ENCODE results near the gene FAM168A.

Gene FAM168A

GRCh38 chr11:73416786-73417185 is 181.1 kb downstream of the FAM168A start:
- DNase-seq, result no peak

- DNase-seq, result no peak
Measured at GRCh38 chr11:73415854-73416615, 181.9 kb downstream of the FAM168A start.

- peak; percentile 78 for DNase-seq
Measured at GRCh38 chr11:73414977-73415651, 182.8 kb downstream of the FAM168A start.

- DNase-seq, result no peak
Measured at GRCh38 chr11:73413256-73413655, 184.7 kb downstream of the FAM168A start.

GRCh38 chr11:73412308-73412707 is 185.6 kb downstream of the FAM168A start:
- DNase-seq, result no peak

GRCh38 chr11:73411031-73411430 is 186.9 kb downstream of the FAM168A start:
- no peak for DNase-seq

- DNase-seq, result no peak
Measured at GRCh38 chr11:73410627-73411026, 187.3 kb downstream of the FAM168A start.

GRCh38 chr11:73409431-73409830 is 188.5 kb downstream of the FAM168A start:
- DNase-seq, result no peak

GRCh38 chr11:73406619-73407018 is 191.3 kb downstream of the FAM168A start:
- DNase-seq, result no peak

GRCh38 chr11:73406131-73406530 is 191.8 kb downstream of the FAM168A start:
- no peak for DNase-seq

- no peak for DNase-seq
Measured at GRCh38 chr11:73405146-73405510, 192.8 kb downstream of the FAM168A start.

GRCh38 chr11:73404506-73405145 is 193.3 kb downstream of the FAM168A start:
- no peak for DNase-seq

GRCh38 chr11:73404048-73404447 is 193.9 kb downstream of the FAM168A start:
- peak; percentile 87 for DNase-seq

- no peak for DNase-seq
Measured at GRCh38 chr11:73403541-73403940, 194.4 kb downstream of the FAM168A start.

GRCh38 chr11:73402834-73403185 is 195.1 kb downstream of the FAM168A start:
- DNase-seq, result no peak

GRCh38 chr11:73401924-73402833 is 195.7 kb downstream of the FAM168A start:
- no peak for DNase-seq

GRCh38 chr11:73401217-73401923 is 196.5 kb downstream of the FAM168A start:
- peak; percentile 84 for DNase-seq

- DNase-seq, result no peak
Measured at GRCh38 chr11:73400293-73400692, 197.6 kb downstream of the FAM168A start.

GRCh38 chr11:73399636-73400035 is 198.3 kb downstream of the FAM168A start:
- no peak for DNase-seq

GRCh38 chr11:73399159-73399590 is 198.7 kb downstream of the FAM168A start:
- no peak for DNase-seq

GRCh38 chr11:73398721-73399120 is 199.2 kb downstream of the FAM168A start:
- no peak for DNase-seq

- no peak for DNase-seq
Measured at GRCh38 chr11:73398132-73398526, 199.8 kb downstream of the FAM168A start.

All from islet precursor cell (in vitro differentiated cells).